Mononuclear cell (primary cell): ENCODE results near the gene NLRP6. TPM values are rescaled to one million over a fixed set of nuclear protein-coding genes. Genes with fewer than 3 reads are reported as not detected.
"Not testable (repeated sequence)": the region's sequence is repeated elsewhere in the genome, so short reads cannot be mapped to it uniquely, and the experiment has no call there.

Source experiments
- H3K27me3 ChIP-seq: 2 replicates; pipeline ENCODE4 v1.6.0; 2011; ENCODE audit warnings: low read length, control low read depth; ENCODE audit not compliant: insufficient read depth
- H3K4me1 ChIP-seq: 2 replicates; pipeline ENCODE4 v1.5.1; 2011; ENCODE audit warnings: mild to moderate bottlenecking, low read length, control low read depth; ENCODE audit not compliant: insufficient read depth
- H3K4me3 ChIP-seq: 2 replicates; pipeline ENCODE4 v1.5.1; 2011; ENCODE audit warnings: mild to moderate bottlenecking, low read length, moderate library complexity
- H3K9me3 ChIP-seq: 2 replicates; pipeline ENCODE4 v1.5.1; 2011; ENCODE audit warnings: low read depth, mild to moderate bottlenecking, control low read depth, low read length
- total RNA-seq: library from RNA; depleted of rRNA; stranded (reverse); fragments of >200 nt; gene quantifications from one replicate; pipeline ENCODE4 v1.2.3, GENCODE V29; 2012

Gene NLRP6
- total RNA-seq = 9.7 TPM

- Histone ChIP-seq H3K9me3 (no peaks in the 10 kb centered on the region), H3K4me1 (peaks cover 53% of the 10 kb centered on the region), H3K27me3 (peaks cover 29% of the 10 kb centered on the region), H3K4me3 (peak within 1 kb of the TSS; percentile 45)
These were observed at the start of gene NLRP6 for GRCh38 chr11:278001-278951. TSS of gene NLRP6 (plus strand) at chr11:278407. CDS start at chr11:278570, 163 bp downstream.

GRCh38 chr11:230431-230830 is 47.8 kb upstream of the NLRP6 start:
- H3K4me3 ChIP-seq = no peak overlapping the region
- no peaks in the 10 kb centered on the region for H3K27me3 ChIP-seq
- peaks cover 4% of the 10 kb centered on the region for H3K4me1 ChIP-seq
- no peaks in the 10 kb centered on the region for H3K9me3 ChIP-seq

GRCh38 chr11:232783-233565 is 45.2 kb upstream of the NLRP6 start:
- no peaks in the 10 kb centered on the region for H3K9me3 ChIP-seq
- peaks cover 16% of the 10 kb centered on the region for H3K4me1 ChIP-seq
- no peaks in the 10 kb centered on the region for H3K27me3 ChIP-seq
- no peak overlapping the region for H3K4me3 ChIP-seq

- no peaks in the 10 kb centered on the region for H3K27me3 ChIP-seq
- no peak overlapping the region for H3K4me3 ChIP-seq
- no peaks in the 10 kb centered on the region for H3K9me3 ChIP-seq
- H3K4me1 ChIP-seq = peaks cover 22% of the 10 kb centered on the region
These were observed 43.0 kb upstream of the NLRP6 start for GRCh38 chr11:235180-235579.

GRCh38 chr11:235609-235996 is 42.6 kb upstream of the NLRP6 start:
- Histone ChIP-seq H3K9me3 (no peaks in the 10 kb centered on the region), H3K4me1 (peaks cover 22% of the 10 kb centered on the region), H3K27me3 (no peaks in the 10 kb centered on the region), H3K4me3 (peak overlapping the region; percentile 65)

- Histone ChIP-seq H3K9me3 (no peaks in the 10 kb centered on the region), H3K4me3 (peak within 1 kb of the TSS; percentile 81), H3K4me1 (peaks cover 22% of the 10 kb centered on the region), H3K27me3 (no peaks in the 10 kb centered on the region)
These were observed 42.0 kb upstream of the NLRP6 start, which contains the start of gene SIRT3 for GRCh38 chr11:235997-236773. TSS of gene SIRT3 (minus strand) at chr11:236342. CDS start at chr11:236328, 14 bp downstream.

GRCh38 chr11:236774-237767 is 41.1 kb upstream of the NLRP6 start, which contains the start of gene PSMD13:
TSS of gene PSMD13 (plus strand) at chr11:236976. CDS start at chr11:237050, 74 bp downstream.
- peaks cover 24% of the 10 kb centered on the region for H3K4me1 ChIP-seq
- no peaks in the 10 kb centered on the region for H3K9me3 ChIP-seq
- peak within 1 kb of the TSS; percentile 81 for H3K4me3 ChIP-seq
- no peaks in the 10 kb centered on the region for H3K27me3 ChIP-seq

- H3K4me3 ChIP-seq, H3K9me3 ChIP-seq, H3K27me3 ChIP-seq: not testable (repeated sequence)
- peaks cover 24% of the 10 kb centered on the region for H3K4me1 ChIP-seq
These were observed 39.9 kb upstream of the NLRP6 start for GRCh38 chr11:238346-238745.

GRCh38 chr11:240315-240714 is 37.9 kb upstream of the NLRP6 start:
- Histone ChIP-seq H3K4me1 (peaks cover 21% of the 10 kb centered on the region), H3K9me3 (no peaks in the 10 kb centered on the region), H3K4me3 (no peak overlapping the region), H3K27me3 (no peaks in the 10 kb centered on the region)

GRCh38 chr11:241634-242033 is 36.6 kb upstream of the NLRP6 start:
- no peaks in the 10 kb centered on the region for H3K27me3 ChIP-seq

GRCh38 chr11:244376-244775 is 33.8 kb upstream of the NLRP6 start:
- no peaks in the 10 kb centered on the region for H3K9me3 ChIP-seq
- H3K4me1 ChIP-seq = peaks cover 2% of the 10 kb centered on the region
- H3K27me3 ChIP-seq = no peaks in the 10 kb centered on the region
- H3K4me3 ChIP-seq = no peak overlapping the region

More at GRCh38 chr11:241634-242033, 36.6 kb upstream of the NLRP6 start:
- peaks cover 16% of the 10 kb centered on the region for H3K4me1 ChIP-seq
- H3K9me3 ChIP-seq = no peaks in the 10 kb centered on the region
- no peak overlapping the region for H3K4me3 ChIP-seq

- no peaks in the 10 kb centered on the region for H3K9me3 ChIP-seq
- H3K4me3 ChIP-seq = no peak overlapping the region
- H3K27me3 ChIP-seq = no peaks in the 10 kb centered on the region
- peaks cover 5% of the 10 kb centered on the region for H3K4me1 ChIP-seq
These were observed 29.1 kb upstream of the NLRP6 start for GRCh38 chr11:249062-249461.

GRCh38 chr11:250274-250673 is 27.9 kb upstream of the NLRP6 start:
- Histone ChIP-seq H3K9me3 (no peaks in the 10 kb centered on the region), H3K27me3 (no peaks in the 10 kb centered on the region), H3K4me1 (peaks cover 5% of the 10 kb centered on the region), H3K4me3 (no peak overlapping the region)
